IPS DF 6.9 (cell line): ENCODE results near the gene SRGN.

Experiments used
- DNase-seq: peaks from one replicate; pipeline ENCODE4 v3.0.0-alpha.2; 2013; ENCODE audit warnings: low read depth, low spot score
- H3K27ac ChIP-seq: one replicate; pipeline ENCODE4 v1.5.1; 2013; ENCODE audit warnings: low read length, control low read depth
- H3K27me3 ChIP-seq: 2 replicates; pipeline ENCODE4 v1.6.1; 2013; ENCODE audit warnings: mild to moderate bottlenecking, low read length; ENCODE audit not compliant: control insufficient read depth, insufficient read depth
- H3K36me3 ChIP-seq: 2 replicates; pipeline ENCODE4 v1.6.1; 2013; ENCODE audit warnings: low read length; ENCODE audit not compliant: control insufficient read depth, insufficient read depth
- H3K4me1 ChIP-seq: 2 replicates; pipeline ENCODE4 v1.6.1; 2013; ENCODE audit warnings: low read length; ENCODE audit not compliant: control insufficient read depth, insufficient read depth
- H3K4me3 ChIP-seq: 2 replicates; pipeline ENCODE4 v1.5.1; 2013; ENCODE audit warnings: mild to moderate bottlenecking, low read length
- H3K9me3 ChIP-seq: 2 replicates; pipeline ENCODE4 v1.6.1; 2013; ENCODE audit warnings: low read length, inconsistent platforms; ENCODE audit not compliant: control insufficient read depth, insufficient read depth
- WGBS: extraction: QIAGEN DNeasy Blood & Tissue Kit; methylation state at CpG from one replicate; pipeline ENCODE4 v1.1.7; 2013; ENCODE audit warnings: mixed read lengths, missing lambda C conversion rate; ENCODE audit not compliant: insufficient read length, insufficient coverage; 5-methylcytosine and 5-hydroxymethylcytosine counted together

SRGN gene

DNA sequence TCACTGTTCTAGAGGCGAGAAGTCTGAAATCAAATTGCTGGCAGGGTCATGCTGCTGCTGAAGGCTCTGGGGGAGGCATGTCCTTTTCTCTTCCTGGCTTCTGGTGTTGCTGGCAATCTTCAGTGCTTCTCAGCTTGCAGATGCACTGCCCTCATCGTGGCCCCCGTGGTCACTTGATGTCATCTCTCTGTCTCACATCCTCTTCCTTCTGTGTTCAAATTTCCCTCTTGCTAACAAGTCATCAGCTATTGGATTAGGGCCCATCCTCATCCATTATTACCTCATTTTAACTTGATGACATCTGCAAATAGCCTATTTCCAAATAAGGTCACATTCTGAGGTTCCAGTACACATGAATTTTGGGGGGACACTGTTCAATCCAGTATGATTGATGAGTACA, 36.6 kb upstream of the SRGN start:
- Histone ChIP-seq H3K9me3 (no peaks in the 10 kb centered on the region), H3K4me1 (no peaks in the 10 kb centered on the region), H3K27me3 (no peaks in the 10 kb centered on the region), H3K4me3 (no peak overlapping the region), H3K27ac (no peak overlapping the region), H3K36me3 (no peaks in the 10 kb centered on the region)
- WGBS = no CpG with 5 or more reads among the region's 3 CpGs
- DNase-seq = no peak

DNA sequence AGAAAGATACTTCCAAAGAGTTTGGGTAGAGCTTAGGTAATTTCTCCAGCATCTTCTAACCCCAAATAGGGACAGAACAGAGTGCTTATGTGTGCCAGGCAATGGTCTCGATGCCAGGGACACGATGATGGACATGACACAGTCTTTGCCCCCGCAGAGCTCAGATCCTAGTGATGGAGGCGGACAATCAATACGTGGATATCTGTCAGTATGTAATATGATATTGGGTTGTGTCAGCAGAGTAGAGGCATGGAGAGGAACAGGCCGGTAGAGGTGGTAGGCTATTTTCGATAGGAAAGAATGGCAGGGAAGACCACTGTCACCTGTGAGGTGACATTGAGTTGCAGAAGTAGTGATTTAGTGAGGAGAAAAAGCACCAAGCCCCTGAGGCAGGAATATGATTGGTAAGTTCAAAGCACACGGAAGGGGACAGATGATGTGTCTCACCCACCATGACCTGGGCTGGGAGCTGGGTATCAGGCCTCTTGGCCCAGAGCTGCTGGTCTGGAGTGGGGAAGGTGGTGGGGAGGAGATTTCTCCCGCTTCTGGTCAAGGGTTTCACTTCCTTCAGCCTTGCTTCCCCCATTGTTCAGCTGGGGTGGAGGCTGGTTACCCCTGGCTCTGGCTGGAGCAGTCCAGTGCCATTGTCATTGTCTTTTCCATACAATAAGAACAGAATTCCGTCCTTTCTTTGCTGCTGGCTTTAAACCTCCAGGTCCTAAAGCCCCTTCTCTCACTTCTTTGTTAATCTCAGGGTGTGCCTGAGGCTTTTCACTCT, 36.0 kb upstream of the SRGN start:
- no CpG with 5 or more reads among the region's 10 CpGs for whole genome bisulfite sequencing
- Histone ChIP-seq H3K9me3 (no peaks in the 10 kb centered on the region), H3K4me1 (no peaks in the 10 kb centered on the region)

DNA sequence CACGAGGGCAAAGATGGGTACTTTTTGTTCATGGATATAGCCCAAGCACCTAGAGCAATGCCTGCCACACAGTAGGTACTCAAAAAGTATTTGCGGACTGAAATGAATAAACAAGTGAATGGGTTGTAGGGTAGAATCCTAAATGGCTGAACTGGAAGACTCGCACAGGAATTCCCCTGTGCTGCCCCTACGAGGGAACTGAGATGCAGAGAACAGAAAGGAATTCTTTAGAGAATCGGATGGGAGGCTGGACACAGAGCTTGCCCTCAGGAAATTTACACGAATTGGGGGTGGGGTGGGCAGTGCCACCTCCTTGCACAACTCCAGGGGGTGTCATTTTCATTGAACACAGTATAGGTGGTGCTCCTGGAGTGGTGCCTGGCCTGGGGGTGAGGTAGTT, 35.2 kb upstream of the SRGN start:
- Histone ChIP-seq H3K36me3 (no peaks in the 10 kb centered on the region), H3K4me3 (no peak overlapping the region), H3K9me3 (no peaks in the 10 kb centered on the region), H3K4me1 (no peaks in the 10 kb centered on the region), H3K27ac (no peak overlapping the region), H3K27me3 (no peaks in the 10 kb centered on the region)
- DNase-seq = no peak
- WGBS = no CpG with 5 or more reads among the region's 6 CpGs

More for the DNA sequence above, 36.0 kb upstream of the SRGN start:
- Histone ChIP-seq H3K4me3 (no peak overlapping the region), H3K27ac (no peak overlapping the region), H3K36me3 (no peaks in the 10 kb centered on the region), H3K27me3 (no peaks in the 10 kb centered on the region)
- no peak for DNase-seq

DNA sequence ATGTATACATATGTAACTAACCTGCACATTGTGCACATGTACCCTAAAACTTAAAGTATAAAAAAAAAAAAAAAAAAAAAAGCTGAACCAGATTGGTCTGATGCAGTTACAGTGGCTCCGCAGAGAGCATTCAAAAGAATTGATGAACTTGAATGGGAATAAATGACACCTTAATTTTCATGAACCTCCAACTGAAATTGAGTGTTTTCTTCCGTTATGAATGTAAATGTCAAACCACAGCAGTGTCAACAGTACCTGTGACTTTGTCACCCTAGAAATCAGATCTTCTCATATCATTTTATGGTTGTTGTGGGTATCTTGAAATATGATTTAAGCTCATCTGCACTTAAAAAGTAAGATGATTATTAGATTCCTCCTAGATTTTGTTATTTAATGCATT, 32.7 kb upstream of the SRGN start:
- no peaks in the 10 kb centered on the region for H3K36me3 ChIP-seq
- no peak for DNase-seq
- no peak overlapping the region for H3K27ac ChIP-seq
- WGBS = no CpG with 5 or more reads among the region's 2 CpGs
- H3K4me3 ChIP-seq = no peak overlapping the region
- H3K4me1 ChIP-seq = no peaks in the 10 kb centered on the region
- H3K9me3 ChIP-seq = no peaks in the 10 kb centered on the region
- no peaks in the 10 kb centered on the region for H3K27me3 ChIP-seq

DNA sequence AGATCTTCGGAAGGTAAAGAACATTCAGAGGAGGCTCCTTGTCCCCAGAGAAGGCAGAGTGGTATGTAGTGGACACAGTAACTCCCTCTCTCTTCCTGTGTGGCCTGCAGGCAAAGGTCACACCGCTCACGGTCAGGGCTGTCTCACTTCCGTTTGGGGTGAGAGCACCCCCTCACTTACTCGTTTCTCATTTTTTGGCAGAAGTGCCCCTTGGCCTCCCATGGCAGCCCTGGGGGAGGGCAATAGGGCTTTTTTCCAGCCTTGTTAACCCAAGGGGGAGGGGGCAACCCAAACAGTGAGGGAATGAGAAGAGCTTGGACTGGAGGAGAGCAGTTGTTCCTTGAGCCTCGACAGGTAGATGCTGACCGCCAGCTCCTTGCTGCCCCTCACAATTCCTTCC, 31.8 kb upstream of the SRGN start:
- Histone ChIP-seq H3K4me1 (no peaks in the 10 kb centered on the region), H3K36me3 (no peaks in the 10 kb centered on the region), H3K27me3 (no peaks in the 10 kb centered on the region), H3K9me3 (no peaks in the 10 kb centered on the region), H3K27ac (no peak overlapping the region), H3K4me3 (no peak overlapping the region)
- no CpG with 5 or more reads among the region's 7 CpGs for WGBS
- no peak for DNase-seq

DNA sequence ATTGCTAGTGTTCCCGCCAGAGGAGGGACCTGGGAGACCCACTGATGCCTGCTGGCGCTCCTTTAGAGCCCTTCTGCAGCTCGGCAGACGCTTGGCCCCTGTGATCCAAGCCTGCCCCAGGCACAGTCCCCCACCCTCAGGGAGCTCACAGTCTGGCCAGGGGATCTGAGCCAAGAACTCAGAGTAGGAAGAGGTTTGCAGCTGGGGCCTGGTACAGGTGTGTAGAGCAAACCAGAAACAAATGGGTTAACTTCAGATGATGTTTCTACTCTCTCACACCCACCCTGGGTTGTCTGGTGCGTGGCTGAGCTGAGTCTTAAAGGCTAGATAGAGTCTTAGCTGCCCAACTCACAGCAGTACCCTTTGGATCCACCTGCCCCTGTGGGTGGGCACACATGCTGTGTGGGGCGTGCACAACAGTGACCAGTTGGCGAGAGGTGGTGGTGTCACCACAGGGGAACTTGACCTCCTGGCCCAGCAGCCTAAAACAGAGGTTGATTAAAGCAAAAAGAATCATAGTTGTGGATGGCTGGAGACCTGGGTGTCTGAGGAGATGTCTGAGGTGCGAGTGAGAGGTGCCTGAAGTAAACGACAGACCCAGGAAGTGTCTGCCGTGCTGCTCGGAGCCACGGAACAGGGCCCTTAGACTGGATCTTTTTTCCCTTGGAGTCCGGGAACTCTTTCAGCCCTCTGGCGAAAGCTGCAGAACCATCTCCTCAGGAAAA, 31.2 kb upstream of the SRGN start:
- Histone ChIP-seq H3K27ac (no peak overlapping the region), H3K4me3 (no peak overlapping the region), H3K4me1 (no peaks in the 10 kb centered on the region), H3K9me3 (no peaks in the 10 kb centered on the region), H3K36me3 (no peaks in the 10 kb centered on the region), H3K27me3 (no peaks in the 10 kb centered on the region)
- DNase-seq = no peak
- no CpG with 5 or more reads among the region's 14 CpGs for WGBS

DNA sequence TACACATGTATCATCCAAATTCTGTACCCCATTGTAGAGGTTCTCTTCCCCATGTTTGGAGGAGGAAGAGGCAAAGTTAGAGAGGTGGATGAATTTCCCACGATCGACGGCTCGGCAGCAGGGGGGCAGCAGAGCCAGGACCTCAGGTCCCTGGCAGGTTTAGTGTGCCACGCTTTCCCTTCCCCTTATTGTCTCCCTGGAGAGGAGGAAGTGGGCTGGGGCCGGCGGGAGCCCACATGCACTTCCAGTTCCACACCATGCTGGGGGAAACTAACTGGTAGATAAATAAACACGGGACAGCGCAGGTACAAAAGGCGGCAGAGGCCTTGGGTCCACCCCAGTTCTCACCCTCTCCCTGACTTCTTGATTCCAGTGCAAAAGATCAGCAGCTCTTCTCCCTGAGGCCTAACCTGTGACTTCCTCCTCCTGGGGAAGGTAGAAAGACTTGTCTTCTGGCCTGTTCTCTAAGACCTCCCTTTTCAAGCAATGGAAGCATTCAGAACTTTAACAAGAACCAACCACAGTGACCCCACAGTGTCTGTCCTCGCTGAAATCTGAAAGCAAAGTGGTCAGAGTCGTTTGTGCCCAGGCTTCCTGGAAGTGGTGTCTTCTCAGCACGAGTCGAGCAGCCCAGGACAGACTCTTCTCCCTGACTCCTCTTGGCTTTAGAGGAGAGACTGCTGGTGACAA, 30.5 kb upstream of the SRGN start:
- Histone ChIP-seq H3K27ac (no peak overlapping the region), H3K27me3 (no peaks in the 10 kb centered on the region), H3K4me3 (no peak overlapping the region), H3K9me3 (no peaks in the 10 kb centered on the region), H3K4me1 (no peaks in the 10 kb centered on the region), H3K36me3 (no peaks in the 10 kb centered on the region)
- no CpG with 5 or more reads among the region's 14 CpGs for WGBS
- no peak for DNase-seq

DNA sequence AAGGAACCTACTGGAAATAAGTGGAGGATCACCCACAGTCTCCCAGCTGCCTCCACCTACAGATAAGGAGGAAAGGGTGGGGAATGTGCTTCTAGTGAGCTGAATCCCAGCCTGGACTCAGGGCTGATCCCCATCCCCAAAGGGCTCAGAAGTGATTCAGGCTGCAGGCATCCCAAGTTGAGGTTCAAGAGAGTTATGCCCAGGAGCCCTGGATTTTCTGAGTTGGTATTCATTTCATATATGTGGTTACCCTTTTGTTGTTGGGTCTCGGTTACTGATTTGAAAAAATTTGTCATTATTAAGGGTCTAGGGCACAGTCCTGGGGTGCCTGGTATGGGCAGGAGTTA, 30.0 kb upstream of the SRGN start:
- H3K4me1 ChIP-seq = no peaks in the 10 kb centered on the region
- H3K27ac ChIP-seq = no peak overlapping the region
- no peak for DNase-seq
- no peak overlapping the region for H3K4me3 ChIP-seq
- WGBS = no CpG with 5 or more reads among the region's 1 CpG
- no peaks in the 10 kb centered on the region for H3K27me3 ChIP-seq
- H3K9me3 ChIP-seq = no peaks in the 10 kb centered on the region
- H3K36me3 ChIP-seq = no peaks in the 10 kb centered on the region

DNA sequence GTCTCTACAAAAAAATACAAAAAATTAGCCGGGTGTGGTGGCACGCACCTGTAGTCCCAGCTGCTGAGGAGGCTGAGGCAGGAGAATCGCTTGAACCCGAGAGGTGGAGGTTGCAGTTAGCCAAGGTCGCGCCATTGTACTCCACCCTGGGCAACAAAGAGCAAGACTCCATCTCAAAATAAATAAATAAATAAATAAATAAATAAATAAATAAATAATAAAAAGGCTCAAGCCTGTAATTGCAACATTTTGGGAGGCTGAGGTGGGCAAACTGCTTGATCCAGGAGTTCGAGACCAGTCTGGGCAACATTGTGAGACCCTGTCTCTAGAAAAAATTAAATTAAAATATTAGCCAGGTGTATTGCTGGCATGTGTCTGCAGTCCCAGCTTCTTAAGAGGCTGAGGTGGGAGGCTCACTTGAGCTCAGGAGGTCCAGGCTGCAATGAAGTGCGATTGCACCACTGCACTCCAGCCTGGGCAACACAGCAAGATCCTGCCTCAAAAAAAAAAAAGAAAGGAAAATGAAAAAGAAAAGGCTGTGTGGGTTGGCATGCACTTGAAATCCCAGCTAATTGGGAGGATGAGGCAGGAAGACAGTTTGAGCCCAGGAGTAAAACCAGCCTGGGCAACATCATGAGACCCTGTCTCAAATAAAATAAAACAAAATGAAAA, 27.6 kb upstream of the SRGN start:
- DNase-seq = no peak
- Histone ChIP-seq H3K36me3 (no peaks in the 10 kb centered on the region), H3K4me3 (no peak overlapping the region), H3K27me3 (no peaks in the 10 kb centered on the region), H3K9me3 (no peaks in the 10 kb centered on the region), H3K4me1 (no peaks in the 10 kb centered on the region), H3K27ac (no peak overlapping the region)
- no CpG with 5 or more reads among the region's 8 CpGs for WGBS

DNA sequence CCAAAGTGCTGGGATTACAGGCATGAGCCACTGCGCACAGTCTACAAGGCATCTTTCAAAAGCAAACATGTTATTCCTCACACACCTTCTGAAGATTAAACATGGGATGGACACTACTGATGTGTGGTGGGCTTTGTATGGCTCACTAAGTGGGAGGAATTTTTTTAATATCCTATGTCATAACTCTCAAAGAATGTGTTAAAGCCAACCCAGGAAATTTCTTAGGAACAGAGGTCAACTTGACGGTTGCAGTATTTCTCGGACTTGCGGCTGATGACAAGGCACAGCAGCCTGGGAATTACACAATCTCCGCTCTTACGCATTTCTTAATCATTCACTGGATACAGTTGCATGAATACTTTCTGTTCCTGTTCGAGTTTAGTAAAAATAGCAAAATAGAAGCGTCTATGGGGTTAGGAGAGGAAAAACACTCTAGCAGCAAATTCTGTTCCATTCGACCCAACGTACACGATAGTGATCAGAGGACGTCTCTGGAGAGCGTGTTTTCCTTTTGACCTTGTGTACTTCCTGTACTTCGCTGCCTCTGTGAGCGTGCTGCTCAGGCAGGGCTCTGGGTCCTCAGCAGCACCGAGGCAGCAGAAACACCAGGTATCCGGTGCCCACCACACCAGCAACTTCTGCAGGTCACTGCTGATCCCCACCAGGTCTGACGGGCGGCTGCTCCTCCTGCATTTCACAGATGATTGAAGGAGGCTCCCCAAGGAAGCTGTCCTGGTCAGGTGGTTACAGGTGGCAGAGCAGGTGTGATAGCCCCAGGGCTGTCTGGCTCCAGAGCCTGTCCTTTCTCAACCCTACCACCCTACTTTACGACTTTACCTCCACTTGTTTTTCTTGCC, 26.4 kb upstream of the SRGN start:
- no CpG with 5 or more reads among the region's 20 CpGs for WGBS
- Histone ChIP-seq H3K27me3 (no peaks in the 10 kb centered on the region), H3K27ac (no peak overlapping the region), H3K4me1 (no peaks in the 10 kb centered on the region), H3K36me3 (no peaks in the 10 kb centered on the region), H3K9me3 (no peaks in the 10 kb centered on the region), H3K4me3 (no peak overlapping the region)
- DNase-seq = no peak
